ENCODE data around the gene CHIT1. TPM values are rescaled to one million over a fixed set of nuclear protein-coding genes. Genes with fewer than 3 reads are reported as not detected.

CHIT1 gene
- total RNA-seq: 1 to 10 TPM in 1 of 2 donors, under 1 TPM in 1; 0.89 to 1.6 TPM
- polyA plus RNA-seq: 1 to 10 TPM; 2.3 to 4.9 TPM
- long read RNA-seq, donor 1: 0 reads
- long read RNA-seq, donor 2: 0 reads
- long read RNA-seq, donor 3: 0 reads
- long read RNA-seq, donor 4: 0 reads
- long read RNA-seq, donor 5: 0 reads

- WGBS, 2 donors: 81 to 88% methylated on average over 7 of the region's 7 CpGs
- Histone ChIP-seq H3K9ac (ENCODE audit: insufficient read depth in 1 of 2, low read length in 2 of 2) (no peak within 1 kb of the TSS), H3K27me3 (ENCODE audit: control insufficient read depth in 3 of 3, insufficient read depth in 3 of 3, low read length in 2 of 3) (peaks cover 0 to 20% (median 6%) of the 10 kb centered on the region in 3 donors), H3K36me3 (ENCODE audit: control insufficient read depth in 4 of 4, insufficient read depth in 4 of 4, low read length in 4 of 4) (no peaks in the 10 kb centered on the region), H3K4me1 (ENCODE audit: control insufficient read depth in 5 of 5, insufficient read depth in 5 of 5, low read length in 5 of 5) (no peaks in the 10 kb centered on the region), H3K4me3 (no peak within 1 kb of the TSS), H3K9me3 (ENCODE audit: control insufficient read depth in 4 of 4, insufficient read depth in 3 of 4, low read length in 3 of 4) (peaks cover 0 to 2% (median 0%) of the 10 kb centered on the region in 4 donors), H3K27ac (ENCODE audit: low read depth in 1 of 2, low read length in 1 of 2) (no peak within 1 kb of the TSS)
- DNase-seq: no peak
- no peak for TF ChIP-seq CTCF (IDR thresholded peaks at IDR 0.05; ENCODE audit: control extremely low read depth, extremely low read depth)
- ATAC-seq (ENCODE audit: insufficient read depth, low FRiP score): no peak
These were observed at the start of gene CHIT1 for GRCh38 chr1:203229471-203230135. CHIT1 (minus strand) TSS chr1:203229673; CDS start chr1:203229636, 37 bp downstream.

GRCh38 chr1:203278885-203279406, 49.5 kb upstream of the CHIT1 start:
- no peak for DNase-seq
- Histone ChIP-seq H3K4me1 (ENCODE audit: control insufficient read depth in 5 of 5, insufficient read depth in 5 of 5, low read length in 5 of 5) (peaks cover 0 to 16% (median 9%) of the 10 kb centered on the region in 5 donors), H3K9ac (ENCODE audit: insufficient read depth in 1 of 2, low read length in 2 of 2) (peak overlapping the region in 1 of 2 donors; percentile 43), H3K27me3 (ENCODE audit: control insufficient read depth in 3 of 3, insufficient read depth in 3 of 3, low read length in 2 of 3) (no peaks in the 10 kb centered on the region), H3K4me3 (no peak overlapping the region), H3K27ac (ENCODE audit: low read depth in 1 of 2, low read length in 1 of 2) (peak overlapping the region; percentile 84 to 98), H3K9me3 (ENCODE audit: control insufficient read depth in 4 of 4, insufficient read depth in 3 of 4, low read length in 3 of 4) (no peaks in the 10 kb centered on the region), H3K36me3 (ENCODE audit: control insufficient read depth in 4 of 4, insufficient read depth in 4 of 4, low read length in 4 of 4) (no peaks in the 10 kb centered on the region)
- TF ChIP-seq CTCF (IDR thresholded peaks at IDR 0.05; ENCODE audit: control extremely low read depth, extremely low read depth): no peak
- no peak for ATAC-seq (ENCODE audit: insufficient read depth, low FRiP score)
- WGBS, 2 donors: 77 to 85% methylated on average over 8 of the region's 8 CpGs

- peak; percentile 84 to 92 (median 89) for DNase-seq
- peak overlapping the region in 1 of 2 donors; percentile 61 for H3K9ac ChIP-seq (ENCODE audit: insufficient read depth in 1 of 2, low read length in 2 of 2)
These were observed 48.8 kb upstream of the CHIT1 start for GRCh38 chr1:203278082-203278884.

More at GRCh38 chr1:203278082-203278884, 48.8 kb upstream of the CHIT1 start:
- H3K27me3 ChIP-seq (ENCODE audit: control insufficient read depth in 3 of 3, insufficient read depth in 3 of 3, low read length in 2 of 3): no peaks in the 10 kb centered on the region
- no peak for TF ChIP-seq CTCF (IDR thresholded peaks at IDR 0.05; ENCODE audit: control extremely low read depth, extremely low read depth)
- peak; percentile 13 for ATAC-seq (ENCODE audit: insufficient read depth, low FRiP score)
- no peaks in the 10 kb centered on the region for H3K36me3 ChIP-seq (ENCODE audit: control insufficient read depth in 4 of 4, insufficient read depth in 4 of 4, low read length in 4 of 4)
- no peak overlapping the region for H3K4me3 ChIP-seq
- peaks cover 0 to 21% (median 10%) of the 10 kb centered on the region in 5 donors for H3K4me1 ChIP-seq (ENCODE audit: control insufficient read depth in 5 of 5, insufficient read depth in 5 of 5, low read length in 5 of 5)
- no peaks in the 10 kb centered on the region for H3K9me3 ChIP-seq (ENCODE audit: control insufficient read depth in 4 of 4, insufficient read depth in 3 of 4, low read length in 3 of 4)
- H3K27ac ChIP-seq (ENCODE audit: low read depth in 1 of 2, low read length in 1 of 2): peak overlapping the region; percentile 84 to 98
- WGBS, 2 donors: 19 to 22% methylated on average over 13 of the region's 13 CpGs
